Tibial artery (tissue), 4 donors: ENCODE results near the gene FLNA.
"Not testable (repeated sequence)": the region's sequence is repeated elsewhere in the genome, so short reads cannot be mapped to it uniquely, and the experiment has no call there.

Experiments
- DNase-seq, 2 donors: peaks; one replicate each; pipeline ENCODE4 v3.0.0-alpha.2; 2019
- H3K27ac ChIP-seq, 2 donors: fragments of 200-600 bp; sonication (generic) in 1 of 2; 1 replicate in 1 of 2; 2 replicates in 1 of 2; pipeline ENCODE4 v1.5.1; 2018 to 2019; ENCODE audit warnings: mild to moderate bottlenecking in 1 of 2
- H3K27me3 ChIP-seq, 2 donors: fragments of 200-600 bp; sonication (generic) in 1 of 2; one replicate each; pipeline versions ENCODE4 v1.5.1 to v1.6.0; 2016 to 2019
- H3K36me3 ChIP-seq, 3 donors: fragments of 200-600 bp; sonication (generic) in 2 of 3; one replicate each; pipeline ENCODE4 v1.5.1; 2016 to 2019; ENCODE audit warnings: mild to moderate bottlenecking in 2 of 3
- H3K4me1 ChIP-seq, 4 donors: fragments of 200-600 bp; sonication (generic) in 2 of 4; 1 replicate in 3 of 4; 2 replicates in 1 of 4; pipeline ENCODE4 v1.5.1; 2016 to 2019
- H3K4me3 ChIP-seq, 2 donors: fragments of 200-600 bp; sonication (generic) in 1 of 2; 1 replicate in 1 of 2; 2 replicates in 1 of 2; pipeline ENCODE4 v1.5.1; 2018 to 2019; ENCODE audit warnings: mild to moderate bottlenecking in 2 of 2
- H3K9me3 ChIP-seq, 3 donors: fragments of 200-600 bp; sonication (generic) in 1 of 3; one replicate each; pipeline ENCODE4 v1.5.1; 2016 to 2019
- intact Hi-C: fragments of 100-400 bp; cut with DNase I; formaldehyde crosslinking; loops from one replicate; pipeline ENCODE4 v1.15.0; 2023; ENCODE audit warnings: low total_unique reads
- TF ChIP-seq, protein P1 (sequence below), 2 experiments: fragments of 200-600 bp in 1 of 2; fragments of 450-650 bp in 1 of 2; IDR thresholded peaks; one replicate each; pipeline ENCODE4 v1.5.1; 2017 to 2019; ENCODE audit warnings: antibody characterized with exemption in 2 of 2, mild to moderate bottlenecking in 1 of 2, moderate library complexity in 1 of 2

Gene FLNA

DNA sequence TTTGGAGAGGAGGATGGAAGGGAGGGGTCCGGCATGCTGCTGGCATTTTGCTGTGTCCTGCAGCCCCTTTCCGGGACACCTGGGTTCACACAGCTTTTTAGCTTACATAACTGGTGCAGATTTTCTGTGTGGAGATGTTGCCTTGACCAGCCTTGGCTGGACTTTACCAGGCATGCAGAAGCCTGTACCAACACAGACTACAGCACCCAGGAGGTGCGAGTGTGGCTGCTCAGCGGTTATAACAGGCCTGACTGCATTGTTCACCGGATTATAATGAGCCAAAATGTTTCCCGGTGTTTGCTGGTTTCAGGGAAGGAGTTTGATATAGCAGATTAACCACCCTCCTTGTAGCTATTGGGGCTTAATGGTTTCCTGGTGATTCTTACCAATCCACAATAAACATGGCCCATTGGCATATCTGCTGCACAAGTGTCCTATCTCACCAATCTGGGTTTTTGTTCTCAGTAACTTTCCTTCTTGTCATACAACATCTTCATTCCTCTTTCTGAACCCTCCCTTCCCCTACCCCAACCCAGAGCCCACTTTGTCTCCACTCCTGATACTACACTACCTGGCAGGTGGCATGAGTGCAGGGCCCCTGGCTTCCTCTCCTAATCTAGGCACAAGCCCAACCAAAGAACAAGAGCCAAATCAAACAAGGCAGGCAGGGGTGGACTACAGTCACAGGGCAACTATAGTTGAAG lies 27.6 kb upstream of the FLNA start:
- Histone ChIP-seq H3K36me3 (peaks cover 15 to 24% (median 23%) of the 10 kb centered on the region in 3 donors), H3K4me1 (peaks cover 0 to 19% (median 12%) of the 10 kb centered on the region in 4 donors), H3K27ac (no peak overlapping the region), H3K27me3 (no peaks in the 10 kb centered on the region), H3K9me3 (no peaks in the 10 kb centered on the region), H3K4me3 (no peak overlapping the region)
- no peak for DNase-seq
- intact Hi-C loops = loop anchor here (5.0 kb wide), 1 partner anchor 130 kb away; no protein-coding TSS in a partner anchor
- TF ChIP-seq, protein P1, sequence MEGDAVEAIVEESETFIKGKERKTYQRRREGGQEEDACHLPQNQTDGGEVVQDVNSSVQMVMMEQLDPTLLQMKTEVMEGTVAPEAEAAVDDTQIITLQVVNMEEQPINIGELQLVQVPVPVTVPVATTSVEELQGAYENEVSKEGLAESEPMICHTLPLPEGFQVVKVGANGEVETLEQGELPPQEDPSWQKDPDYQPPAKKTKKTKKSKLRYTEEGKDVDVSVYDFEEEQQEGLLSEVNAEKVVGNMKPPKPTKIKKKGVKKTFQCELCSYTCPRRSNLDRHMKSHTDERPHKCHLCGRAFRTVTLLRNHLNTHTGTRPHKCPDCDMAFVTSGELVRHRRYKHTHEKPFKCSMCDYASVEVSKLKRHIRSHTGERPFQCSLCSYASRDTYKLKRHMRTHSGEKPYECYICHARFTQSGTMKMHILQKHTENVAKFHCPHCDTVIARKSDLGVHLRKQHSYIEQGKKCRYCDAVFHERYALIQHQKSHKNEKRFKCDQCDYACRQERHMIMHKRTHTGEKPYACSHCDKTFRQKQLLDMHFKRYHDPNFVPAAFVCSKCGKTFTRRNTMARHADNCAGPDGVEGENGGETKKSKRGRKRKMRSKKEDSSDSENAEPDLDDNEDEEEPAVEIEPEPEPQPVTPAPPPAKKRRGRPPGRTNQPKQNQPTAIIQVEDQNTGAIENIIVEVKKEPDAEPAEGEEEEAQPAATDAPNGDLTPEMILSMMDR (IDR thresholded peaks at IDR 0.05) = no peak

DNA sequence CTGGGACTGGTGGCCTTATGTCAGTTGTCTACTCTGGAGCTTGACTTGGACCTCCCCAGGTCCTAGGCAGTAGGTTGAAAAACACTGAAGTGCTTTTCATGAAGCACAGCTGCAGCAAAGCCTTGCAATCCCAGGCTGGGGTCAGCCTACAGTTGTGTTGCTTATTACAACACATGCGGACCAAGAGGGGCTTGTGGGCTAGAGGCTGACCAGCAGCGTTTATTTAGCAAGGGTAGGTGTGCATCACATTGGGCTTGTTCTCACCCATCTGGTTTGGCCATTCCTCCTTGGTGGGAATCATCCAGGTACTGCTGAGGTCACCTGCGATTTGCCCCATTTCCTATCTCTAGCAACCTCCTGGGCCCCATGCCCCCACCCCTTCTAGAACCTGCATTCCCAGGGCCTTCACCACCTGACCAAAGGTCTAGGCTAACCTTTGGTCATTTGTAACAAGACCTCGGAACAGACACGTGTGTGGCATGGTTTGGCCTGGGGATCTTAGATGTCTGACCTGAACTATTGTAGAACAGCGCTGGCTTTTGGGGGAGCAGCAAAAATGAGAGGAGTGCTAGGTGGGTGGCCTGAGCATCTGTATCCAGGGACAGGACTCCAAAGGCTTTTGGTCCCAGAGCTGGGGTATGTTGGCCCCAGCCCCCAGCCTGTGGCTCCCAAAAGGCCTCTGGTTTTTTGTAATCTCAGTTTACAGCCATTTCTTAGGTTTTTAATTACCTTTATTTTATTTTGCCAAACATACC lies 26.8 kb upstream of the FLNA start:
- no peaks in the 10 kb centered on the region for H3K9me3 ChIP-seq
- TF ChIP-seq, protein P1 (IDR thresholded peaks at IDR 0.05) = no peak
- H3K36me3 ChIP-seq = peaks cover 15 to 24% (median 23%) of the 10 kb centered on the region in 3 donors
- no peaks in the 10 kb centered on the region for H3K27me3 ChIP-seq
- no peak overlapping the region for H3K4me3 ChIP-seq
- DNase-seq = no peak
- H3K27ac ChIP-seq = no peak overlapping the region
- peaks cover 0 to 19% (median 12%) of the 10 kb centered on the region in 4 donors for H3K4me1 ChIP-seq
- intact Hi-C loops = loop anchor here (5.0 kb wide), 1 partner anchor 131 kb away; no protein-coding TSS in a partner anchor

DNA sequence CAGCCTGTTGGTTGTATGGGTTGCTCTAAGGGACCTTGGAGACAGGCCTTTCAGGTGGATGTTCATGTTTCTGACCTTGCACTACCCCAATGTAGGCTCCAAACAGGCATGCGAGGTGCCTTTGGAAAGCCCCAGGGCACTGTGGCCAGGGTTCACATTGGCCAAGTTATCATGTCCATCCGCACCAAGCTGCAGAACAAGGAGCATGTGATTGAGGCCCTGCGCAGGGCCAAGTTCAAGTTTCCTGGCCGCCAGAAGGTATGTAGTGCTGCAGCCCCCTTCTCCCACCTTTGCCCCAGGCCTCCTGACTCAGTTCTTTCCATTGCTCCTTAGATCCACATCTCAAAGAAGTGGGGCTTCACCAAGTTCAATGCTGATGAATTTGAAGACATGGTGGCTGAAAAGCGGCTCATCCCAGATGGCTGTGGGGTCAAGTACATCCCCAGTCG lies 26.0 kb upstream of the FLNA start:
- H3K4me1 ChIP-seq = peaks cover 0 to 19% (median 12%) of the 10 kb centered on the region in 4 donors
- H3K9me3 ChIP-seq, H3K27me3 ChIP-seq, DNase-seq: not testable (repeated sequence)
- H3K36me3 ChIP-seq = peaks cover 15 to 24% (median 23%) of the 10 kb centered on the region in 3 donors
- peak overlapping the region in 1 of 2 donors; percentile 81 for H3K4me3 ChIP-seq
- intact Hi-C loops = loop anchor here (5.0 kb wide), 1 partner anchor 132 kb away; no protein-coding TSS in a partner anchor
- peak overlapping the region in 1 of 2 donors; percentile 99 for H3K27ac ChIP-seq

DNA sequence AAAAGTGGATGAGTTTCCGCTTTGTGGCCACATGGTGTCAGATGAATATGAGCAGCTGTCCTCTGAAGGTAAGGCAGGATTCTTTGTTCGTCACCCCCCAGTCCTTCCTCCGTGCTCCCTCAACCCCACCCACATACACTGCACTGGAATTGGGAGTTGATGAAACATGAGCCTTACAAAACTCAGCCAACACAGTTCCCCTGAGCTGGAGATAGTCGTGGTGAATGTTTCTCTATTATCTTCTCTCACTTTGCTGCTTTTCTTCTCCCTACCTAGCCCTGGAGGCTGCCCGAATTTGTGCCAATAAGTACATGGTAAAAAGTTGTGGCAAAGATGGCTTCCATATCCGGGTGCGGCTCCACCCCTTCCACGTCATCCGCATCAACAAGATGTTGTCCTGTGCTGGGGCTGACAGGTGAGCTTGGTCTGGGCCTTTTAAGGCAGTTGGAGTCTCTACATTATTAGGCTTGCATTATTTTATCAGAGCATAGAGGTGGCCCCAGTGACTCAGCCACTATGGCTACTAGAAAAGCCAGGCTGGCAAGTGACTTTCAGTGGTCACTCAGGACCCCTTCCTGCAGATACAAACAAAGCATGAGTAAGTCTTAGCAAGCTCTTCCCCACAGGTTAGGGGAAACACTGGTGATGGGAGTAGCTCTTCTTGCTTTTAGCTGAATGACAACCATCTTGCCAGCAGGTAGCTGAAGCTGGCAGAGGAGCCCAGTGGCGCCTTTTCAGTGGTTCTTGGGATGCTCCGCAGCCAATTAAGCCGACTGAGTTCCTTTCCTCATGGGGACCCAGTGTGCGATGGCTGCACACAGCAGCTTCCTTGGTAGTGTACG lies 25.3 kb upstream of the FLNA start:
- no peaks in the 10 kb centered on the region for H3K27me3 ChIP-seq
- H3K9me3 ChIP-seq = no peaks in the 10 kb centered on the region
- TF ChIP-seq, protein P1 (IDR thresholded peaks at IDR 0.05) = no peak
- H3K36me3 ChIP-seq = peaks cover 15 to 24% (median 23%) of the 10 kb centered on the region in 3 donors
- peak overlapping the region; percentile 81 to 87 for H3K4me3 ChIP-seq
- DNase-seq = no peak
- H3K27ac ChIP-seq = peak overlapping the region; percentile 97 to 99
- intact Hi-C loops = loop anchor here (5.0 kb wide), 1 partner anchor 133 kb away; no protein-coding TSS in a partner anchor
- peaks cover 0 to 19% (median 12%) of the 10 kb centered on the region in 4 donors for H3K4me1 ChIP-seq

DNA sequence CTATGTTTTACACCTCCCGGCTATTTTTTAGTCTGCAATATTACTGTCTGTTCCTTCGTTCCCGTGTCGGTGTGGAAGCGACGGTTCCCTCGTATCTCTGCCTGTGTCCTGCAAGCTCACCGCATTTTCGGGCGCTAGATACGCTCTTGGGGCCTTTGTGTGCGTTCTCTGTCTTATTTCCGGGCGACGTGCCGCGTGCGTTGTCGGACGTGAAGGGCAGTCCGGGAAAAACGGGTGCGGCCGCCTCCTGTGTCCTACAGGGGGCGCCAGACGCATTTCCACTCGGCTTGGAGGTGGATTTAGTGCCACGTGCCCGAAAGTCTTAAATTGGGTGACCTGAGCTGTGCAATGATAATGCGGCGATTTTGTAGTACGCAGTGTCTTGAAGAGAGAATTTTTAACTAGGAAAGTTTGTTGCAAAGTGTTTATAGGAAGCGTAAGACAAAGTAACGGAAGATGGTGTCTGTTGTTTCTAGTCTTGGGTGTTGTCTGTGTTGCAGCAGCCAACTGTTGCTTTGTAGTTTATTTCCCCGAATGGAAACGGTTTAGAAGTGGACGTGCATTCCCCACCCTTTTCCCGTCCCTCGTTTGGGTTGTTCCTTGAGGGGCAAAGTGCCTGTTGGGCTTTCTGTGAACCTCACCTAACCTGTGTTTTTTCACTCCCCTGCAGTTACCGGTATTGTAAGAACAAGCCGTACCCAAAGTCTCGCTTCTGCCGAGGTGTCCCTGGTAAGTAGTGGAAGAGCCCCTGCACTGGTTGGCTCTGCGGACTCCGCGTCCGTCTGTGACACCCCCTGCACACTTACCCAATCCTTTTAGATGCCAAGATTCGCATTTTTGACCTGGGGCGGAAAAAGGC lies 24.5 kb upstream of the FLNA start:
- Histone ChIP-seq H3K27ac (peak overlapping the region; percentile 97 to 99), H3K4me3 (peak overlapping the region; percentile 81 to 87), H3K36me3 (peaks cover 15 to 24% (median 23%) of the 10 kb centered on the region in 3 donors), H3K4me1 (peaks cover 0 to 19% (median 12%) of the 10 kb centered on the region in 4 donors), H3K9me3 (no peaks in the 10 kb centered on the region), H3K27me3 (no peaks in the 10 kb centered on the region)
- peak; percentile 86 to 93 for DNase-seq
- TF ChIP-seq, protein P1 (IDR thresholded peaks at IDR 0.05) = peak; percentile 79 to 83
- intact Hi-C loops = no loop called here
